Measurements from ENCODE around the gene POMGNT2.

The POMGNT2 gene

DNA sequence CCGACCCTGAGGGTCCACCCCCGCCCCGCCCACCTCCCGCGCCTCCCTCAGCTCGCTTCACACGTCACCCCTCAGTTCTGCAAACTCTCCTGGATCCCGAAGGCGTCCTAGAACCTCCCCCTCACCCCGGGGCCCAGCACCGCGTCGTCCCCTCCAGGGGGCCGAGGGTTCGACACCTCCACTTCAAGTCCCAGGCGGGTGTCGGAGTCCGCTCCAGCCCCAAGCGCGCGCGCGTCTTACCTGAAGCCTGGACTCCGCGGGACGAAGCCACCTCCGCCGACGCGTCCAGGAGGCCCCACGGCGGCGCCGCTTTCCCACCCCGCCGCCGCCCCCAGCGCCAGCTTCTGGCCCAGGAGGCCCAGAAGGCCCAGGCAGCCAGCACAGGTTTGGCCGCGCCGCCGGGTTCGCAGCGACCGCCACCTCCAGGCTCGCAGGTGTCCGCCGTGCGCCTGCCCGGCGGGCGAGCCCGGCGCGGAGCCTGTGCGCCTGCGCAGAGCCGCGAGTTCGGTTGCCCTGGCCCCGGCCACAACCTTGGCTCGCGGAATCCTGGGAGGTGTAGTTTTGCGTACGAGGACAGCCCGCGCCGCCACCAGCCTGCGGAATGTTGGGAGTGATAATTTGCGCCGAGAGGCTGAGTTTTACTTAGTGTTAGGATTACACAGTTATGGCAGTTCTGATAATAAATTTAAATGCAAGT, at the start of gene POMGNT2:
TSS of gene POMGNT2 (minus strand) at position 484 of the 697 bp plus-strand sequence. CDS start 24,648 bp downstream, outside the sequence.
- DNase-seq (ENCODE audit: low read depth in 2 of 2), result peak; percentile 81 to 86

DNA sequence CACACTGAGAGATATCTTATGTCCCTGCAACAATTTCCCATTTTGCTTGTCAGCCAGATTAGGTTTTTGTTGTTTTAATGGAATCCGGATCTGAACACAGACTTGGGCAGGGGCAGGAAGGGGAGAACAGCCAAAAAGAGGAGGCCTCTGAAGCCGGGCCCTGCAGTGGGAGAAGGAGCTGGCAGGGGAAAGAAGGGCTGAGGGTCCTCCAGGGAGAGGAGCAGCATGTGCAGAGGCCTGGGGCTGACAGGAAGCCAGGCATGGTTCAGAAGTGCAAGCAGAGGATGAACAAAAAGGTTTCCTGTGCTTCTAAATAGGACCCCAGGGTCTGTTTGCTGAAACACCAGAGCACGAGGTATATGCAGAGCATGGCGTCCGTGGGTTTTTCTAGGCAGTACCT, 49.1 kb upstream of the POMGNT2 start:
- no peak for DNase-seq (ENCODE audit: low read depth in 2 of 2)

DNA sequence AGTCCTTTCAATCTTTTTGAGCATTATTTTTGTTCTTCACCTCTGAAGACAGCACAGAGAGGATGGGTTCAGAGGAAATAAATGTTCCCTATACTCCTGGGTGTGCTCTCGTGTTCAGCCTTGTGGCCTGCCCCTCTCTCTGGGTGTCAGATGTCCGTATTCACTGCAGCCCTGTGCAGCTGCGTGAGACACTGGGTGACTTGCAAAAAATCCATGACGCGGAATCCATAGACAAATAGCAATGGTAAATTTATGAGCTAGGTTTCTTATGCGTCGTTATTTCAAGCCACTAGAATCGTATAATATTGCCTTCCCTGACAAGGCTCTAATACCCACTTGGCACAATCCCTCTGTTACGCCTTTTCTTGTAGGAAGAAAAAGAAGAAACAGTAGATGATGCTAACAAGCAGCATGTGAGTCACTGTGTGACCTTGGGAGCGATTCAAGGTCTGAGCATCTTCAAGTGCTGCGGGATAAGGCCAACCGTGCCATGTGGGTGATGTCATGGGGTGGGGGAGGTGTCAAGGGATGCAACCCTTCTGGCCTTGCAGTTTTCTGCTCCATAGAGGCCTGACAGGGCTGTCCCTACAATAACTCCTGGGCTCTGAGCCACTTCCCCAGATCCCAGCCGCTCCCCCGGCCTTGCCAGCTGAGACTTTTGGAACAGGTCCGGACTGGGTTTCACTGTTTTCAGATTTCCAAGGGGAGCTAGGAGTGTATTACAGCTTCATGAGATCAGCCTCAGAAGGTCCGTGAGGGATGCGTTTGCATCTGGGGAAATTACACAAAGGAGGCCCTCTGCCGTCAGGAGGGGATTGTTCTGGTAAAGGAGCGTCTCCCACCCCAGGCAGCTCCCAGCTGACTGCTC, 47.6 kb upstream of the POMGNT2 start:
- no peak for DNase-seq (ENCODE audit: low read depth in 2 of 2)

DNA sequence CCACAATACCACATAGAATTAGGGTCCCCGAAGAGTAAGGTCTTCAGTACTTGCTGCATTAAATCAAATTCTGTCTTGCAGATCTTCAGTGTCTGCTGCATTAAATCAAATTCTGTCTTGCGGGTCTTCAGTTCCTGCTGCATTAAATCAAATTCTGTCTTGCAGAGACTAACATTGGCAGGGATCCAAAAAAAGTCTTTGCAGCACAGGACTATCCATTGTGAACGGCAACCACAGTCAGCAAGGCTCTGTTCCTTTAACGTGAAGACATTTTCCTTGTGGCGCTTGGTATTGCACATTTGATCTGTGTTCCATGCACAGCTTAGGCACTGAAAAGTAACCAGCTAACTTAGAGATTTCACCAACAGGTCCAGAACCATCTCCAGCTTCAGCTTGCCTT, 46.8 kb upstream of the POMGNT2 start:
- no peak for DNase-seq (ENCODE audit: low read depth in 2 of 2)

DNA sequence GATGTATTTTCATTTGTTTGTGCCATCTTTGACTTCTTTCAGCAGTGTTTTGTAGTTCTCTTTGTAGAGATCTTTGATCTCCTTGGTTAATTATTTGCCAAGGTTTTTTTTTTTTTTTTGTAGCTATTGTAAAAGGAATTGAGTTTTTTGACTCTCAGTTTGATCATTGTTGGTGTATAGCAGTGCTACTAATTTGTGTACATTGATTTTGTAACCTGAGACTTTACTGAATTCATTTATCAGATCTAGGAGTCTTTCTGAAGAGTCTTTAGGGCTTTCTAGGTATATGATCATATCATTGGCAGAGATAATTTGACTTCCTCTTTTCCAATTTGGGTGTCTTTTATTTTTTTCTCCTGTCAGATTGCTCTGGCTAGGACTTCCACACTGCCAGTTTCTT, 42.2 kb upstream of the POMGNT2 start:
- no peak for DNase-seq (ENCODE audit: low read depth in 2 of 2)

DNA sequence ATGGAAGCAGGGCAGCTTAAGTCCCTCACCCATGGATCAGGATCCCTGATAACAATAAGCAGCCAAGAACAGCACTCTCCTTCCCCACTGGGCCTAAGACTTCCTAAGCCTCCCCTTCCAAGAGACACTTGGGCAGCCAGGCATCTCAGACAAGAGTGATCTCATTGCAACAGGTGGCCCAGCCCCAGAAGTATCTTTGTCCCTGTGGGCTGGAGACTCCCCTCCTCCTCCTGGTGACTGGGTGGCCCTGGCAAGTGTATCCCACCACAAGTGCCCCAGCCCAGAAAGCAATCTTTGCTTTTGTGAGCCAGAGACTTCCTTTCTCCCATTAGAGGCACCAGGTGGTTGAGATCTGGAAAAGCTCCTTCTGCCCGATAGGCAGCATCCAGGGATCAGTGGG, 40.7 kb upstream of the POMGNT2 start:
- no peak for DNase-seq (ENCODE audit: low read depth in 2 of 2)

DNA sequence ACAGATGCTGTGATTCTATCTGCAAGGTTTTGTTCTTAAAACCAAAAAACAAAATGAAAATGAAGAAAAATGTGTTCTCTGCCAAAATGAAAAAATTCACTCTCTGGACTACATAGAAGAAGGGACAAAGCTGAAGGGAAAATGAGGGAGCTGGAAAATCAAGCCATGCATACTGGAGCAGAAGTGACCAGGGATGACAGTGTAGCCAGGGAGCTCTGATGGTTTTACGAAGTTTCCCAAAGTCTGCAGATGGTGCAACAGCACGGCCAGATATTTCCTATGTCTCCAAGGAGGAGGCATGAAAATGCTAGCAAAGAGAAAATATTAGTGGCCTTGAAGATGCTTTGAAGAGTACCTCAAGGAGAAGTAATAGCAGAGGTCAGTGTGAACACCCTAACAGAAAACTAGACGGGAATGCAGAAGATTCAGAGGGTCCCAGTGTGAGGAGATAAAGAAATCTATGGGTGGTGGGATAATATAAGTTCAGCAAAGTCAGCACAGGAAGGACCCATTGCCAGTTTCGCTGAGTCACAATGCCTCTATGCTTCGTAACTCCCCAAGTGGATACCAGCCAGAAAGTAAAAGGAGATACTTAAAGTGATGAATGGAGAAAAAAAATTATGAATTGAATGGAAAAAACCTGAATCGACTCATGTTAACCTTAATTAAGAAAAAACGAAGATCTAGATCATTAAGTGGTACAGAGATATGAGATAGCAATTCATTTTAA, 39.0 kb upstream of the POMGNT2 start:
- no peak for DNase-seq (ENCODE audit: low read depth in 2 of 2)

DNA sequence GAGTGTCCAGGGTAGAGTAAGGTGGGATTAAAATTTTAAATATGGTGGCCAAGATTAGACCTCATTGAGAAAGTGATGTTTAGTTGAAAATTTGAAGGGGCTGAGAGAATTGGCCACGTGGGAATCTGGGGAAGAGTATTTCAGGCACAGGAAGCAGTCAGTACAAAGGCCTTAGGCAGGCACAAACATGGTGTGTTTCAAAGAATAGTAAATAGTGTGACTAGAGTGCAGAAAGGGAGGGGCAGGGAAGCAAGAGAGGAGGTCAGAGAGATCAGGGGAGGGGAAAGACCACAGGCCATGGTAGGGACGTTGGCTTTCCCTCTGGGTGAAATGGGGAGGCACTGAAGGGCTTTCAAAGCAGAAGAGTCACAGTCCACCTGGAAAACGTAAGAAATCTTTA, 36.6 kb upstream of the POMGNT2 start:
- no peak for DNase-seq (ENCODE audit: low read depth in 2 of 2)

DNA sequence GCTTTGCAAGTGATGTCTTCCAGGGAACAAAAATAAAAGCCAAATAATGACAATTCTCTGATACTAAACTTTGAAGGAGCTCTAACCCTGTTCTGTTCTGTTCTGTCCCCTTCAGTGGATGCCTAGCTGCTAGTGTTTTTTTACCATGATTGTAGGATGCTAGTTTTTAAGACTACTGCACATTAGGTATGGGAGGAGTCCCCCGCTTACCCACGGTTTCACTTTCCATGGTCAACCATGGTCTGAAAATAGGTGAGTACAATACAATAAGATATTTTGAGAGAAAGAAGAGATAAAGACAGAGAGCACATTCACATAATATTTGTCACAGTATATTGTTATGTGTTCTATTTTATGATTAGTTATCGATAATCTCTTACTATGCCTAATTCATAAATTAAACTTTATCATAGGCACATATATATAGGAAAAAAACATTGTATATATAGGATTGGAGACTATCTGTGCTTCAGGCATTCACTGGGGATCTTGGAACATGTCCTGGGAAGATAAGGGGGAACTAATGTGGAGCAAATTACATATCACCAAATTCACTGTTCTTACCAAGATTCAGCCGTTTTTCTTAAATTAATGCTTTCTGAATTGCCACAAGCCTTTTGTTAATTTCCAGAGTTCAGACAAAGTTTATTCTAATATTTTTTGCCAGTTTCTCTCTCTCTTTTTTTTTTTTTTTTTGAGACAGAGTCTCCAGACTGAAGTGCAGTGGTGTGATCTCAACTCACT, 32.8 kb upstream of the POMGNT2 start:
- no peak for DNase-seq (ENCODE audit: low read depth in 2 of 2)

DNA sequence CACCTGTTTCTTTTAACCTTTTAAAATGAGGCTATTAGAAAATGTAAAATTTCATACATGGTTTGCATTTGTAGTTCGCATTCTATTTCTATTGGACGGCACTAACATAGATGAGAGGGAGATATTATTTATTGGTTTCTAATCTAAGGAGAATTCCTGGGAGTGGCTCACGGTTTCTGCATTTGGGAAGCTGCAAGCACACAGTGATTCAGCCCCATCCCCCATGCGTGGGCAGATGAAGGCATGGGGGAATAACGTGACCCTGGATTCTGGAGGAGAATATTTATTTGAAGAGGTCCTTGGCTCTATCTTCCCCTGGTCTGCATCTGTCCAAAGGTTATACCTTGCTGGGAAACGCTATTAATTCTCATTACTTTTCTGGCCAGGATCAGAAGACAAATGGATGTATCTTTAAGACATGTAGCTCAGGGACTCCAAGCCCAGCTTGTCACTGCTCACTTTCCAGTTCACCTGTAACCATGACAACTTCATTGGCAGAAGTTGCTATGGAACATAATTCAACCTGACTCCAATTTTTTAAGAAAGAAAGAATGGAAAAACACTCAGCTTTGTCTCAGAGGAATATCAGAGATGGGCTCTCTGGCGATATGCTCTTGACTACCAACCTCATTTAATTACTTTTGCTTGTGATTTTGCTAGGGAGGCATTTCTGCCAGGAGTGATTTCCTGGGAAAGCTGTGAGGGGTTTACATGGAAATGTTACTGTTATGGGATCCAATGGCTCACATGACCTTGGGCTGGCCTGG, 27.2 kb upstream of the POMGNT2 start:
- DNase-seq (ENCODE audit: low read depth in 2 of 2), result no peak

DNA sequence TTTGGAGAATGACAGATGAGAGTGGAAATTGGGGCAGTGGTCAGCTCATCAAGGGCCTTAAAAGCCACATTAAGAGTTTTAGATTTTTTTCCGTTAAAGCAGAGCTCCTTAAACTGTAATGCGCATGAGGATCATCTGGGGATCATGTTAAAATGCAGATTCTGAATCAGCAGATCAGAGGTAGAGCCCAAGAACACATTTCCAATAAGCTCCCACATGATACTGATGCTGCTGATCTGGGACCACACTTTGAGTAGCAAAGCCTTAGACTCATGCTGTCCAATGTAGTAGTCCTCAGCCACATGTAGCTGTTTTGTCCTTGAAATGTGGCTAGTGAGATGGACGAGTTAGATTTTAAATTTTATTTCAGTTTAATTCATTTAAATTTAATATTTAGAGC, 26.3 kb upstream of the POMGNT2 start:
- DNase-seq (ENCODE audit: low read depth in 2 of 2), result no peak

DNA sequence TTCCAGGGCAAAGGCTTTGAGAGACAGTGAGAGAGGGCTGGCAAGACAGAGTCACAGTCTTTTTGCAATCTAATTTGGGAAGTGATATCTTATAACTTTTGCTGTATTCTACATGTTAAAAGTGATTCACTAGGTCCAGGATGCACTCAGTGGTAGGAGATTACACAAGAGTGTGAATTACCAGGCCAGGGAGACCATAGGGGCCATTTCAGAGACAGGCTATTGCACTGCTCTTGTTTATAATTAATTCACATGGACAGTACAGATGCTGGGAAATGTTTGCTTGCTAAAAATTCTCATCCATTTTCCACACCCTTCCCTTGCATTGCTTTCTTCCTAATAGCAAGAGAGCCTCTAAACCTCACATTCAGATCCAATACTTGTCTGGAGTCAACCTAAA, 22.6 kb upstream of the POMGNT2 start:
- DNase-seq (ENCODE audit: low read depth in 2 of 2), result no peak

DNA sequence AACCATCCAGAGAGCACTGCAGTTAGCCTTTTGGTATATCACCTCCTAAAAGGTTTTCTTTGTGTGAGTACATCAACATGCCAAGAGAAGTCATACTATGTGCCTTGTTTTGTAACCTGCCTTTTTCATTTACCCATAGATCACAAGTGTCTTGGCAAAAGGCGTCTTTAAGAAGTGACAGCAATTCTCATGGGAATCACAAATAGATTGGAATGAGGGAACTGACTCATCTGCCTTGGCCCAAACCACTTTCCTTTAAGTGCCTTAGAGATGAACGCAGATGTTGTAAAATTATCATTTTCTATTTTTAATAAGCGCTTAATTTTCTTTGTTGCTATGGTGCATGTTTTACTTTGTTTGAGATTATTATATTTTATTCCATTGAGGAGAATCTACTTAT, 20.7 kb upstream of the POMGNT2 start:
- DNase-seq (ENCODE audit: low read depth in 2 of 2), result no peak

DNA sequence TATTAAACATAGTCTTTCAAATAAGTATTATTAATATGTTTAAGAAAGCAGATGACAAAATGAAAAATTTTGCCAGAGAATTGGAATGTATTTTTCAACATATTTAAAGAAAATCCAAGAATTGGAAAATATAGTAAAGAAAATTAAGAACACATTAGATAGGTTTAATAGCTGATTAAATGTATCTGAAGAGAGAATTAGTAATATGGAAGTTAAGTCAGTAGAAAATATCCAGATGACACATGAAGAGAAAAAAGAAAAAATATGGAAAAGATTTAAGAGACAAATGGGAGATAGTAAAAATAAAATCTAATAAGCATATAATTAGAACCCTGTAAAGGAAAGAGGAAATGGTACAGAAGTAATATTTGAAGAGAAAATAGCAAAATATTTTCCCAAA, 18.0 kb upstream of the POMGNT2 start:
- DNase-seq (ENCODE audit: low read depth in 2 of 2), result no peak

DNA sequence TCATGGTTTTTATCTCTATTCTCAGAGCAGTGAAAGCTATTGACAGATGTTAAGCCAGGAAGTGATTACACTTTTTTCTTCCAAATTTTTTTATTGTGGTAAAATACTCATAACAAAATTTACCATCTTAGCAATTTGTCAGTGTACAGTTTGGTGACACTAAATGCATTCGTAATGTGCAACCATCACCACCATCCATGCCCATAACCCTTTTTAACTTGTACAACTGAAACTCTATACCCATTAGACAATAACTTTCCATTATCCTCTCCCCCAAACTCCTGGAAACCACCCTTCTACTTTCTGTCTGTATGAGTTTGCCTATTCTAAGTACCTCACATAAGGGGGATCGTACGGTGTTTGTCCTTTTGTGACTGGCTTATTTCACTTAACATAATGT, 15.1 kb upstream of the POMGNT2 start:
- DNase-seq (ENCODE audit: low read depth in 2 of 2), result no peak

DNA sequence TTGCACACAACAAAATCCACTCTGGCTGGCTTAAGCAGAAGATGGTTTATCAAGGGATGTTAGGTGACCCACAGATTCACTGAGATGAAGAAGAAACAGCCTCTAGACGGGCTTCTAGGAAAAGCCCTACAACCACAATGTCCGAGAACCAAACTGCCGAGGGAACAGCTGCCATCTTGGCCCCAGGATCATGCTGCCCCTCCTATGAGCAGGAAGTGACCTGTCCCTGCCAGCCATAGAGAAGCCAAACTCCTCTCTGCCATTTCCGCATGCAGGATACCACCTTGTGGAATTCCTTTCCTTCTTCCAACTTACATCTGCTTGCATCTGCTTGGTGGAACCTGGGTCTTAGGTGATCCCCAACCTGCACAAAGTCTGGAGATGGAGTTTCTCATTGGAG, 11.4 kb upstream of the POMGNT2 start:
- no peak for DNase-seq (ENCODE audit: low read depth in 2 of 2)

DNA sequence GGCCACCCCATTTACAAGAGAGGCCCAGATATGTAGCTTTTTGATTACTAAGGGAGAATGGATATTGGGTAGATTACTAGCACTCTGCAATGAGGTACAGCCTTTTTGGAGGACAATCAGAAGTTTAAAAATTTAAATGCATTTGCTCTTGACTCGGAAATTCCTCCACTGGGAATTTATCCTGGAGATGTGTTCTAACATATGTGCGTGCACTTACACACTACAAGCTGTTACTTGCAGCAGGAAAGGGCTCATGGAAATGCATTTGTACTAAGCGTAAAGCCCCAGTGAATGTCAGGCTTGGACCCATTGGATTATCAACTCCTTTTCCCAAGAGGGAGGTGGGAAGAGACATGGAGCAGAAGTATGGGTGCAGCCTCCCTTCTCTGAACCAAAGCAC, 7.8 kb upstream of the POMGNT2 start:
- DNase-seq (ENCODE audit: low read depth in 2 of 2), result no peak

DNA sequence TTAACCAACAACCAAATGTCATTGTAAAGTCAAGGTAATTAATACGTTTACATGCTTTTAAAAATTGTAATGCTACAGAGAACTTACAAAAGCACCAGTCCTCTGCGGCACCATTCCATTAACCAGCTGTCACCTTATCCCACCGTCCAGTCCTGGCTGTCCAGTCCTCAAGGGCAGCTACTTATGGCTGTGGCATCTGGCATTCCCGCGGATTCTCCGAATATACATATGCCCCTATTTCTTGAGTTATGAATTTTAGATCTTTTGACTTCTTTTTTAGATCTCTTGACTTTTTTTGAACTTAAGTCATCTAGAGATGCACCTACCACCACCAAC, 382 bp upstream of the POMGNT2 start:
- no peak for DNase-seq (ENCODE audit: low read depth in 2 of 2)

DNA sequence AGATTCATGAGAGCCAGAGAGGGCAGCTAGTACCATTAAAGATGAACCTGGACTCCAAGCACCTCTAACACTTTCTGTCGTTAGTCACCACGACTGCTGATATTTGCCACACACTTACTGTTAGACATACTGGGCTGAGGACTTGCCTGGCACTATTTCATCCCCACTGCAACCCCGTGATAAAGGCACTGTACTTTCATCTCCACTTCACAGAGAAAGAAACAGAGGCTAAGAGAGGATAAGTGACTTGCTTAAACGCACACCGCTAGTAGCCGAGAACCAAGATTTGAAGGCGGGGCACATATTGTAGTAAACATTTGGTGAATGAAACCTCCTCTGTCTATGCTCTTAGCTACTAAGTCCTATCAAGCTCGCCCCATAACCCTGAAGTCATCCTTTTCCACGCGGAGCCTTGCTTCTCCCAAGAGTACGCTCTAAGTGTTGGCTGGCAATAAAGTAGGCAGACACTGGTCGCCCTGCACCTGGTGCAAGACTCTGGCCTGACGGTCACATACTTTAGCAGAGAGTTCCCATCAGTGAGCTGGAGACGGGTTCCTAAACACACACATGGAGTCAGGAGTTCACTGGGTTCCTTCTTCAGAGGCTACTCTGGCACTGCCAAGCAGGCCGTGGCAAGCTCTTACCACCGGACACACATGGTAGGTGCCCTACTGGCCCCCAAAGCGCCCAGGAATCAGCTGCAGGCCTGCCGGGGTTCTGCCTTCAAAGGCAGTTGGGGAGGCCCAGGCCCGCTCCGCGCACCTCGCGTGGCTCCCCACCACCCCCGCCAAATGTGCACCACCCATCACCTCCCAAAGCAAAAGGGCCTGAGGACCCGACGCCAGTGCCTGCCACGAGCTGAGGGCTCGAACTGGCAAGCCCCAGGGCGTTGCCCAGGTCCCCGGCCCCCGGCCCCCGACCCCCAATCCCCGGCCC, 951 bp downstream of the POMGNT2 start:
- DNase-seq (ENCODE audit: low read depth in 2 of 2), result peak in 1 of 2 donors; percentile 2

DNA sequence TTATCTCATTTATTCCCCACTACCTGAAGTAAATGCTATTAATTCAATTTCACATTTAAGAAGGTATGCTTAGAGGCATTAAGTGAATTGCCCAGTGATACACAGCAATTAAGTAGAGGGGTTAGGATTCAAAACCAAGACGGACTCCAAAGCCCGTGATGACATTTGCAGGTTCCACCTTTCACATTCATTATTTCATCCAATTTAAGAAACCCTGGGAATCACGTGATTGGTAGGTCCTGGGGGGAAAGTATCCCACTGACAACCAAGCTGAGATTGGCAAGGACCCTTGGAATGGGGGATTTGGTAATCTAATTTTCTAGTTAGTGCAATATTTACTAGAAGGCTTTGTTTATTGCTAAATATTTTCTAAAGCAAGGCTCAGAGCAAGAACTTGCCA, 1.8 kb downstream of the POMGNT2 start:
- no peak for DNase-seq (ENCODE audit: low read depth in 2 of 2)

Data from stimulated activated CD4-positive, alpha-beta T cell treated with anti-CD3 and anti-CD28 coated beads, Interleukin-4, amount 100 ng/mL, for 48 hours (primary cell).